PFSK-1 (cell line): Measurements from ENCODE around the gene KRT80.

Source experiments
- POLR2AphosphoS5 ChIP-seq: IDR thresholded peaks from 2 replicates; pipeline ENCODE4 v1.6.1; 2012; ENCODE audit warnings: low read depth, mild to moderate bottlenecking, control low read depth, low read length, moderate library complexity
- SIN3A ChIP-seq: IDR thresholded peaks from 2 replicates; pipeline ENCODE4 v1.6.1; 2012; ENCODE audit warnings: mild to moderate bottlenecking, low read length, moderate library complexity, borderline replicate concordance; ENCODE audit not compliant: insufficient read depth
- TAF1 ChIP-seq: IDR thresholded peaks from 2 replicates; pipeline ENCODE4 v1.6.1; 2012; ENCODE audit warnings: low read length, control low read depth, borderline replicate concordance; ENCODE audit not compliant: insufficient read depth
- TF ChIP-seq, protein P1 (sequence below), 2 experiments: IDR thresholded peaks; 2 replicates each; pipeline versions ENCODE4 v1.6.1 to v1.8.0; 2011 to 2012; ENCODE audit warnings: low read depth in 2 of 2, low read length in 2 of 2, control low read depth in 1 of 2, inconsistent platforms in 1 of 2, mild to moderate bottlenecking in 1 of 2, moderate library complexity in 1 of 2; ENCODE audit not compliant: insufficient read depth in 1 of 2

DNA sequence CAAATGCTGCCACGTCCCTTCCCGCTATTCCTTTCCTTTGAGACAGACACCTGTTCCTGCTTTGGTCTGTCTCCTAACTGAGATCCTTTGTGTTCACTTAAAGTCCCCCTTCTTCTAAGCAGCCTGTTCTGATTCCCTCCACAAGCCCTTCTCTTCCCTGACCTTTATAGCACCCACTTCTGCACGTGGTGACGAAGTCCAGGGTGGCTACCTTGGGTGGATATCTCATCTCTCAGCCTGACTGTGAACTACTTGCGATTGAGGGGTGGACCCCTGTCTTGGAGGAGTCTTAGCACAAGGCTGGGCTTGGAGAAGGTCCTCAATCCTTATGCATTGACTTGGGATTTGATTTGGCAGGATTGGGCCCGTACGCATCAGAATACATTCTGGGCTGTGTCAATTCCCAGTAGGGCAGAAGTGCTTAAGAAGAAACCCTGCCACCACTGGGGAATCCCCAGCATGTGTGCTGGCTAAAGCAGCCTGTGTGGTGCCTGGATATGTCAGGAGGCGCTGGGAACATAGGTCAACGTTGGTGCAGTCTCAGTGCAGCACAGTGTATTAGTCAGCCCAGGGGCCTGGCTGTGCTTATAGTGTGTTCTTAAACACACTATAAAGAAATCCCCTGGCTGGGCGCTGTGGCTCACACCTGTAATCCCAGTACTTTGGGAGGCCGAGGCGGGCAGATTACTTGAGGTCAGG, 23.6 kb downstream of the KRT80 start:
- TF ChIP-seq POLR2AphosphoS5 (no peak), TAF1 (no peak), SIN3A (no peak)
- TF ChIP-seq, protein P1, sequence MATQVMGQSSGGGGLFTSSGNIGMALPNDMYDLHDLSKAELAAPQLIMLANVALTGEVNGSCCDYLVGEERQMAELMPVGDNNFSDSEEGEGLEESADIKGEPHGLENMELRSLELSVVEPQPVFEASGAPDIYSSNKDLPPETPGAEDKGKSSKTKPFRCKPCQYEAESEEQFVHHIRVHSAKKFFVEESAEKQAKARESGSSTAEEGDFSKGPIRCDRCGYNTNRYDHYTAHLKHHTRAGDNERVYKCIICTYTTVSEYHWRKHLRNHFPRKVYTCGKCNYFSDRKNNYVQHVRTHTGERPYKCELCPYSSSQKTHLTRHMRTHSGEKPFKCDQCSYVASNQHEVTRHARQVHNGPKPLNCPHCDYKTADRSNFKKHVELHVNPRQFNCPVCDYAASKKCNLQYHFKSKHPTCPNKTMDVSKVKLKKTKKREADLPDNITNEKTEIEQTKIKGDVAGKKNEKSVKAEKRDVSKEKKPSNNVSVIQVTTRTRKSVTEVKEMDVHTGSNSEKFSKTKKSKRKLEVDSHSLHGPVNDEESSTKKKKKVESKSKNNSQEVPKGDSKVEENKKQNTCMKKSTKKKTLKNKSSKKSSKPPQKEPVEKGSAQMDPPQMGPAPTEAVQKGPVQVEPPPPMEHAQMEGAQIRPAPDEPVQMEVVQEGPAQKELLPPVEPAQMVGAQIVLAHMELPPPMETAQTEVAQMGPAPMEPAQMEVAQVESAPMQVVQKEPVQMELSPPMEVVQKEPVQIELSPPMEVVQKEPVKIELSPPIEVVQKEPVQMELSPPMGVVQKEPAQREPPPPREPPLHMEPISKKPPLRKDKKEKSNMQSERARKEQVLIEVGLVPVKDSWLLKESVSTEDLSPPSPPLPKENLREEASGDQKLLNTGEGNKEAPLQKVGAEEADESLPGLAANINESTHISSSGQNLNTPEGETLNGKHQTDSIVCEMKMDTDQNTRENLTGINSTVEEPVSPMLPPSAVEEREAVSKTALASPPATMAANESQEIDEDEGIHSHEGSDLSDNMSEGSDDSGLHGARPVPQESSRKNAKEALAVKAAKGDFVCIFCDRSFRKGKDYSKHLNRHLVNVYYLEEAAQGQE (IDR thresholded peaks at IDR 0.05; ENCODE audit: insufficient read depth in 1 of 2, low read depth in 2 of 2, low read length in 2 of 2), result no peak
